ENCODE data around the gene VTN.
A peak's percentile ranks its signal among the peaks of the same experiment; 100 is the strongest.

VTN gene

DNA sequence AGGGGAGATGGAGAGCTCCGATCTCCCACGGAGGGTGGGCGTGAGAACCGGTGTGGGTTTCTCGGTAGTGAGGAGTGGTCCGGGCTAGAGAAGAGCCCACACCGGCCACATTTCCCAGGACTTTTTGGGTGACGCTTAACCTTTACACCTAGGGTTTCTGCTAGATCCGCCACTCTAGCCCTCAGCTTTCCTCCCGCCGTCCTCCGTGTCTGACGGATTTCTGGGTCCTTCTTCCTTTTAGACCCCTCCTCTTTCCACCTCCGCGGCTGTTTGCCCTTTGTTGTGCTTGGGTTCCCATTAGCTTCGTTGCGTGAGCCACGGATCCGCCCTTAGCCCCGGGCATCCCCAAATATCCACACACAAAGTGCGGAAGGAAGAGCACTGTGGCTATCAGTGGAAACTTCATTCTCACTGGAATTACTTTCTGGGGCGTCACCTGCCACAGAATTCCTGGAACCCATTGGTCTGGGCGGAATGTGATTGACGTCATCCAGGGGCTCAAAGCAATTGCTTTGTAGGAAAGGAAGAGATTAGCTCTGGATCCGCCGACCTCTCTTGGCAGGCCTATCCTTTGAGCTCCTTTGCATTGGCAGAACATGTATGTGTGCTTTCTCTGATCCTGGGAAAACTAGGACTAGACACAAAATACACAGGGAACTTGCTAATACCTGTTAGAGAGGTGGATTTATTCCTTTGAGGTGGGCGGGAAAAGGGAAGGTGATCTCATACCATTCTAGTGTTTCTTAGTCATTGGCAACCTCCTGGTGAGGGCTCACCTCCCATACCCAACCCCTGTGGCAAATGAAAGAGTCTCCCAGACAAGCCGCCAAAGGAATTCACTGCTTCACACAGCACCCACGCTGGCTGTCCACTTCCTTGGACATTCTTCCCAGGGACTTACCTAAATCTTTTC, 33.9 kb downstream of the VTN start:
- H3K9ac ChIP-seq (ENCODE audit: low read depth, low read length): peak overlapping the region; percentile 92
- H3K36me3 ChIP-seq (ENCODE audit: insufficient read depth, low read length): no peaks in the 10 kb centered on the region
- H3K9me3 ChIP-seq (ENCODE audit: control insufficient read depth, insufficient read depth, low read length): no peaks in the 10 kb centered on the region
- peaks cover 13% of the 10 kb centered on the region for H3K4me1 ChIP-seq (ENCODE audit: insufficient read depth, low read length)

- Histone ChIP-seq H3K4me1 (ENCODE audit: insufficient read depth, low read length) (peaks cover 13% of the 10 kb centered on the region), H3K36me3 (ENCODE audit: insufficient read depth, low read length) (no peaks in the 10 kb centered on the region), H3K9me3 (ENCODE audit: control insufficient read depth, insufficient read depth, low read length) (no peaks in the 10 kb centered on the region), H3K9ac (ENCODE audit: low read depth, low read length) (peak within 1 kb of the TSS; percentile 92)
Observed at GRCh38 chr17:28335201-28335958, 34.7 kb downstream of the VTN start, which contains the start of the genes IFT20 and TNFAIP1. Gene IFT20 (minus strand): TSS chr17:28335472. CDS start chr17:28331985, 3,487 bp downstream. Gene TNFAIP1 (plus strand): TSS chr17:28335761. CDS start chr17:28339522, 3,761 bp downstream.

DNA sequence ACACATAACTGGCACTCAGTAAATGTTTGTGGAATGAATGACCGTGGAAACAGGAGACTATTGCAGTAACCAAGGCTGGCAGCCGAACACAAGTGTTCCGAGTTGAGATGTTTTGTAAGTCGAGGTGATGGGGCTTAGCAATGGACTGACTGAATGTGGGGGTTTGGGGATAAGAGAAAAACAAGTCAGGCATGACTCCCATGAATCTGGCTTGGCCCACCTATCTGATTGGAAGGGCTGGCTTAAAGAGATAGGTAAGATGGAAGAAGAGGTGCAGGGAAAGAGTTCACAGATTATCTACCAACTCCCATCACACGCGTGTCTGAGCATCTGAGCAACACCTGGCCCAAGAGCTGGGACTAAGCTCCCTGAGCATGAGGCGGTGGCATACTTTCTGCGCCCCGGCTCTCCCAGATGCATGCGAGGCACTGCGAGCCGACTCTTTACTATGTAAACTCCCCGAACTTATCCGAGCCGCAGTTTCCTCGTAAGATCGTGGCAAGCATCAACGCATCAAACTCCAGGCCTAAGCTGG, 35.4 kb downstream of the VTN start:
- Histone ChIP-seq H3K36me3 (ENCODE audit: insufficient read depth, low read length) (no peaks in the 10 kb centered on the region), H3K9ac (ENCODE audit: low read depth, low read length) (peak overlapping the region; percentile 92; the same call in 1 of the 2 replicates), H3K4me1 (ENCODE audit: insufficient read depth, low read length) (peaks cover 13% of the 10 kb centered on the region), H3K9me3 (ENCODE audit: control insufficient read depth, insufficient read depth, low read length) (no peaks in the 10 kb centered on the region)

GRCh38 chr17:28334171-28334570, 35.9 kb downstream of the VTN start:
- Histone ChIP-seq H3K36me3 (ENCODE audit: insufficient read depth, low read length) (no peaks in the 10 kb centered on the region; the same call in 1 of the 2 replicates), H3K9ac (ENCODE audit: low read depth, low read length) (peak overlapping the region; percentile 92; the same call in 1 of the 2 replicates), H3K4me1 (ENCODE audit: insufficient read depth, low read length) (peaks cover 13% of the 10 kb centered on the region), H3K9me3 (ENCODE audit: control insufficient read depth, insufficient read depth, low read length) (no peaks in the 10 kb centered on the region)

DNA sequence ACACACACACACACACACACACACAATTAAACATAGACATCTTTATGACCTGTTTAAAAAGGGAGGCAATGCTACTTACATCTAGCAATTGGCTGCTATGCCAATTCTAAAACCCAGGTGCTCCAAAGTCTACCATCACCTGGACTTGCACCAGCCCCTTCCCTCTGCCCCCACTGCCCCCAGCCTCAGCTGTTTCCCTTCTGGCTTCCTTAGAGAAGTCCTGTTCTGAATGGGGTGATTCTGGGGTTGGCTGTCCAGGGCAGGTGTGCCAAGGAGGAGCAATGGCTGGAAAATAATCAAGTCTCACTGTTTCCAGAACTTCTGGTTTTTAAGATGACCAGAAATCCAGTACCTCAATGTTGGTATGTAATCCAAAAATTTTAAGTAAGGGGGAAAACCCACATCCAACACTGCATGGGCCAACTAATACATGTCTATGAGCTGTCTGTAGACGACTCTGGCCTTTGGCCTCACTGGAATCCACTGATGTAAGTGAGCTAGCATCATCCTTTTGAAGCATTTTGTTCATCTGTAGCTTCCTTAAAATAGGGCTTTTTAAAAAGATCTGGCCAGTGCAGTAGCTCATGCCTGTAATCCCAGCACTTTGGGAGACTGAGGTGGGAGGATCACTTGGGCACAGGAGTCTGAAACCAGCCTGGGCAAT, 36.9 kb downstream of the VTN start:
- Histone ChIP-seq H3K9ac (ENCODE audit: low read depth, low read length) (no peak overlapping the region), H3K4me1 (ENCODE audit: insufficient read depth, low read length) (peaks cover 13% of the 10 kb centered on the region), H3K9me3 (ENCODE audit: control insufficient read depth, insufficient read depth, low read length) (no peaks in the 10 kb centered on the region), H3K36me3 (ENCODE audit: insufficient read depth, low read length) (peaks cover 3% of the 10 kb centered on the region; the same call in 1 of the 2 replicates)

- no peak overlapping the region for H3K9ac ChIP-seq (ENCODE audit: low read depth, low read length)
- peaks cover 10% of the 10 kb centered on the region for H3K4me1 ChIP-seq (ENCODE audit: insufficient read depth, low read length)
- H3K36me3 ChIP-seq (ENCODE audit: insufficient read depth, low read length): peaks cover 13% of the 10 kb centered on the region; the same call in 1 of the 2 replicates
- H3K9me3 ChIP-seq (ENCODE audit: control insufficient read depth, insufficient read depth, low read length): no peaks in the 10 kb centered on the region
Observed at GRCh38 chr17:28331891-28332420, 38.2 kb downstream of the VTN start.

DNA sequence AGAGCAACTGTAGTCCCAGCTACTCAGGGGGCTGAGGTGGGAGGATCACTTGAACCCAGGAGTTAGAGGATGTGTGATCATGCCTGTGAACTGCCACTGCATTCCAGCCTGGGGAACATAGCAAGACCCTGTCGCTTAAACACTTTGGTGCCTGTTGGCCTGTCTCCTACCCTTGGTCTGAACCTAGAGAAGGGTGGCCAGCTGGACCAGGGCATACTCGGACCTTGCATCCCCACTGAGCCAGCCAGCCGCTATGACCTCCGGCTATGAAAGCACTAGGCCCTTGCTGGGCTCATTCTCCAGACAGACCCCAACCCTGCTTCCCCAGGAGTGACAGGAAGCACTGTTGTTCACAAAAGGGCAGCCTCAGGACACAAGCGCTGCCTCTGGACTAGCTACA, 39.4 kb downstream of the VTN start:
- Histone ChIP-seq H3K4me1 (ENCODE audit: insufficient read depth, low read length) (peaks cover 6% of the 10 kb centered on the region), H3K9ac (ENCODE audit: low read depth, low read length) (no peak overlapping the region), H3K9me3 (ENCODE audit: control insufficient read depth, insufficient read depth, low read length) (no peaks in the 10 kb centered on the region), H3K36me3 (ENCODE audit: insufficient read depth, low read length) (peaks cover 25% of the 10 kb centered on the region; the same call in 1 of the 2 replicates)

DNA sequence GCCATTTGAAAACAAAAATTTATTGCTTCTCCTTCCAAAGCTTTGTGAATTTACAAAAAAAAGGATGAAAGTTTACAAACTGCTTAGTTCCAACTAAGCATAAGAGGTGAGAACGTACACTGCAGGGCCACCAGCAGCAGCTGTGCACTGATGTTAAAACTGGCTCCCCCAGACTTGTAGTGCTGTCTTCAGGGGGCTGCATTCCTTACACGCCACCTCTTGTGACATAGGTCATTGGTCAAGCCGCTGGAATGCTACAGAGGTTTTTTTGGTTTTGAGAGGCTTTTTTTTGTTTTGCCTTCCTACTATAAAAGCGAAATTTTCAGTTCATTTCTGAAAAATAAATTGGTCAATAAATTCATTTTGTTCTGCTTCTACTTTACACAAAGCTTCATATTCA, 41.8 kb downstream of the VTN start:
- Histone ChIP-seq H3K36me3 (ENCODE audit: insufficient read depth, low read length) (peaks cover 25% of the 10 kb centered on the region; the same call in 1 of the 2 replicates), H3K9ac (ENCODE audit: low read depth, low read length) (no peak overlapping the region), H3K9me3 (ENCODE audit: control insufficient read depth, insufficient read depth, low read length) (no peaks in the 10 kb centered on the region), H3K4me1 (ENCODE audit: insufficient read depth, low read length) (no peaks in the 10 kb centered on the region)

DNA sequence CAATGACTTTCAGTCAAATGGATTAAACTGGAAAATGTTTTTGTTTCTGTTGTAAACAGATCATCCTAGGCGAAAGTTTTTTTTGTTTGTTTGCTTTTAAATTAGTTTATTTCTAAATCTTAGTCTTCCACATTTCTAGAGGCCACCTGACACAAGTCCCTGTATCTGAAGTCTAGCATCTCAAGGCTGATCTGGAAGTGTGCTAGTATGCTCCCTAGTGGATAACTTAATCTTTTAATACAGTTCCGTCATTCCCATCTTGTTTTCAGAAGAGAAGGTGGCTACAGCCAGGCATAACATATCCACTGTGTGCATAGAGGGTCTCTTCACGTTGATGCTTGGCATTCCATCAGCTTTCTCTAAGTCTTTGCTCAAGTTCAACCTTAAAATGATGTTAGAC, 42.4 kb downstream of the VTN start:
- Histone ChIP-seq H3K4me1 (ENCODE audit: insufficient read depth, low read length) (0 out of 2 replicates have a peak, but pooled peaks cover 3% of the 10 kb centered on the region), H3K9me3 (ENCODE audit: control insufficient read depth, insufficient read depth, low read length) (no peaks in the 10 kb centered on the region), H3K36me3 (ENCODE audit: insufficient read depth, low read length) (peaks cover 25% of the 10 kb centered on the region; the same call in 1 of the 2 replicates), H3K9ac (ENCODE audit: low read depth, low read length) (no peak overlapping the region)

GRCh38 chr17:28327031-28327607, 43.0 kb downstream of the VTN start:
- Histone ChIP-seq H3K9ac (ENCODE audit: low read depth, low read length) (no peak overlapping the region), H3K36me3 (ENCODE audit: insufficient read depth, low read length) (peaks cover 25% of the 10 kb centered on the region; the same call in 1 of the 2 replicates), H3K4me1 (ENCODE audit: insufficient read depth, low read length) (0 out of 2 replicates have a peak, but pooled peaks cover 3% of the 10 kb centered on the region), H3K9me3 (ENCODE audit: control insufficient read depth, insufficient read depth, low read length) (no peaks in the 10 kb centered on the region)

DNA sequence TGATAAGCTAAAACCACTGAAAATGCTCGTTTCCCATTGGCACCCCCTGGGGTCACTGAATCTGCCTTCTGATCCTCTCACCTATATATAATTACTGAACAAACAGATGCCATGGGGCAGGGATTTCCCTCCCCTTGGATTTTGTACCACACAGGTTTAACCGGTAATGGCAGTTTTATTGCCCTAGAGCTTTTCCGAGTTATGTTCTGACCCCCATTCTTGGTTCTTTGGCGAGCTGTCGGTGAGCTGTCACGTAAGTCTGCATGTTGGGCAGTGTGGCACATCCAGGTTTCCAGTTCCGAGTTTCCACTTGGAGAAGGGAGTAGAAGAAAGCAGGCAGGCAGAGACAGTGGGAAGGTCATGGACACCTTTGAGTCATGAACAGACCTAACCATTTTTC, 44.0 kb downstream of the VTN start:
- 0 out of 2 replicates have a peak, but pooled peaks cover 3% of the 10 kb centered on the region for H3K4me1 ChIP-seq (ENCODE audit: insufficient read depth, low read length)
- H3K9me3 ChIP-seq (ENCODE audit: control insufficient read depth, insufficient read depth, low read length): no peaks in the 10 kb centered on the region
- peaks cover 25% of the 10 kb centered on the region; the same call in 1 of the 2 replicates for H3K36me3 ChIP-seq (ENCODE audit: insufficient read depth, low read length)
- no peak overlapping the region for H3K9ac ChIP-seq (ENCODE audit: low read depth, low read length)

- 0 out of 2 replicates have a peak, but pooled peaks cover 3% of the 10 kb centered on the region for H3K4me1 ChIP-seq (ENCODE audit: insufficient read depth, low read length)
- no peaks in the 10 kb centered on the region for H3K9me3 ChIP-seq (ENCODE audit: control insufficient read depth, insufficient read depth, low read length)
- H3K36me3 ChIP-seq (ENCODE audit: insufficient read depth, low read length): peaks cover 25% of the 10 kb centered on the region; the same call in 1 of the 2 replicates
- no peak overlapping the region for H3K9ac ChIP-seq (ENCODE audit: low read depth, low read length)
Observed at GRCh38 chr17:28325211-28325610, 44.9 kb downstream of the VTN start.

DNA sequence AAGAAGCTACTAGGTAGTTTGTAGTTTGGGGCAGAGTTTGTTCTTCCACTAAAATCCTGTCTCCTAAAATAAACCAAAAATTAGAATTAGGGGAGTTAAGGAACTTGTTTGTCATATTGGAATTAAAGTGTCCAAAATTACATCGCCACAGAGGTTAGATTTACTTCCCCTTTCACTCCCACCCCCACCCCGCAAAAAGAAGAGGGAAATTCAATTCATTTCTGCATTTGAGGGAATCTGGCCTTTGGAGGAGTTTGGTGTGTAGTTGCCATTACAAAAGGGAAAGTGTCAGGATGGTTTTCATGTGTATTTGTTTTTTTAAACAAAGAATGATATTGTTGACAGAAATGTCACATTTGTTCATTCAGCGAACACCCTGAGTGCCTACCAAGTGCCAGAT, 45.3 kb downstream of the VTN start:
- Histone ChIP-seq H3K9ac (ENCODE audit: low read depth, low read length) (no peak overlapping the region), H3K4me1 (ENCODE audit: insufficient read depth, low read length) (0 out of 2 replicates have a peak, but pooled peaks cover 3% of the 10 kb centered on the region), H3K36me3 (ENCODE audit: insufficient read depth, low read length) (peaks cover 25% of the 10 kb centered on the region; the same call in 1 of the 2 replicates)

More for the DNA sequence above, 45.3 kb downstream of the VTN start:
- no peaks in the 10 kb centered on the region for H3K9me3 ChIP-seq (ENCODE audit: control insufficient read depth, insufficient read depth, low read length)

Data from ES-I3 (cell line).